Choroid plexus epithelial cell (primary cell): Measurements from ENCODE around the gene MARK2.

Source experiments
- DNase-seq: peaks from one replicate; pipeline ENCODE4 v3.0.0-alpha.2; 2010; ENCODE audit warnings: low read depth
- H3K4me3 ChIP-seq: 2 replicates; pipeline ENCODE4 v1.5.1; 2011; ENCODE audit warnings: low read depth, mild to moderate bottlenecking, control low read depth, low read length, moderate library complexity
- TF ChIP-seq, protein P1 (sequence below): conservative IDR thresholded peaks from 2 replicates; pipeline ENCODE4 v1.5.1; 2011; ENCODE audit warnings: low read depth, mild to moderate bottlenecking, control low read depth, inconsistent platforms, low read length, moderate library complexity

MARK2 gene

GRCh38 chr11:63938479-63939396 lies 99.8 kb downstream of the MARK2 start, which contains the start of gene NAA40:
Gene NAA40, plus strand, starts transcription at chr11:63939002. Its CDS starts 95 bp downstream, at chr11:63939097.
- TF ChIP-seq, protein P1, sequence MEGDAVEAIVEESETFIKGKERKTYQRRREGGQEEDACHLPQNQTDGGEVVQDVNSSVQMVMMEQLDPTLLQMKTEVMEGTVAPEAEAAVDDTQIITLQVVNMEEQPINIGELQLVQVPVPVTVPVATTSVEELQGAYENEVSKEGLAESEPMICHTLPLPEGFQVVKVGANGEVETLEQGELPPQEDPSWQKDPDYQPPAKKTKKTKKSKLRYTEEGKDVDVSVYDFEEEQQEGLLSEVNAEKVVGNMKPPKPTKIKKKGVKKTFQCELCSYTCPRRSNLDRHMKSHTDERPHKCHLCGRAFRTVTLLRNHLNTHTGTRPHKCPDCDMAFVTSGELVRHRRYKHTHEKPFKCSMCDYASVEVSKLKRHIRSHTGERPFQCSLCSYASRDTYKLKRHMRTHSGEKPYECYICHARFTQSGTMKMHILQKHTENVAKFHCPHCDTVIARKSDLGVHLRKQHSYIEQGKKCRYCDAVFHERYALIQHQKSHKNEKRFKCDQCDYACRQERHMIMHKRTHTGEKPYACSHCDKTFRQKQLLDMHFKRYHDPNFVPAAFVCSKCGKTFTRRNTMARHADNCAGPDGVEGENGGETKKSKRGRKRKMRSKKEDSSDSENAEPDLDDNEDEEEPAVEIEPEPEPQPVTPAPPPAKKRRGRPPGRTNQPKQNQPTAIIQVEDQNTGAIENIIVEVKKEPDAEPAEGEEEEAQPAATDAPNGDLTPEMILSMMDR = no peak
- H3K4me3 ChIP-seq = peak within 1 kb of the TSS; percentile 73
- DNase-seq = peak; percentile 95

DNA sequence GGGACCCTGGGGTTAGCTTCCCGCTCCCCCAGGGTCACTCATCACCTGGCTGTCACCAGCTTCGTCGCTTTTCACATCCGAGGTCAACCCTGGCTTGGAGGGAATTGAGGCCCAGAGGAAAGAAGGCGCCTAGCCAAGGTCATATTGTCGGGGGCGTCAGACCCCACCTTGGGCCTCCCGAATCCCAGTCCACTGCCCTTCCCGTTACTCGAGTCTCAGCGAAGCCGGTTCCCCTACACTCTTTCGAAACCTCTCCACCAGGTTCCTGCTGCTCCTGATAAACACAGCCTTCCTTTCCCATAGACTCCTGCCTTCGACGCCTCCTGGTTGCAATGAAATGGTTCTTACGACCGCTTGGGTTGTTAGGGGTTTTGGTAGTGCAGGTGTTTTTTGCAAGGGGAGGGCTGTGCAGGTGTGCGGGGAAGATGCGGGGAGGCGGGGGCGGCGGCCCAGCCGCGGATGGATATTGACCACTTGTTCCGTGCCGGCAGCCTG lies 100.5 kb downstream of the MARK2 start:
- peak; percentile 53 for DNase-seq
- peak overlapping the region; percentile 73 for H3K4me3 ChIP-seq
- TF ChIP-seq, protein P1 = peak; percentile 35

GRCh38 chr11:63940786-63941185 lies 101.9 kb downstream of the MARK2 start:
- TF ChIP-seq, protein P1 = no peak
- no peak overlapping the region for H3K4me3 ChIP-seq

GRCh38 chr11:63941901-63942300 lies 103.0 kb downstream of the MARK2 start:
- no peak overlapping the region for H3K4me3 ChIP-seq
- no peak for DNase-seq
- TF ChIP-seq, protein P1 = no peak

More at GRCh38 chr11:63940786-63941185, 101.9 kb downstream of the MARK2 start:
- DNase-seq = no peak

GRCh38 chr11:63942803-63943202 lies 103.9 kb downstream of the MARK2 start:
- no peak for DNase-seq
- no peak overlapping the region for H3K4me3 ChIP-seq
- TF ChIP-seq, protein P1 = no peak

DNA sequence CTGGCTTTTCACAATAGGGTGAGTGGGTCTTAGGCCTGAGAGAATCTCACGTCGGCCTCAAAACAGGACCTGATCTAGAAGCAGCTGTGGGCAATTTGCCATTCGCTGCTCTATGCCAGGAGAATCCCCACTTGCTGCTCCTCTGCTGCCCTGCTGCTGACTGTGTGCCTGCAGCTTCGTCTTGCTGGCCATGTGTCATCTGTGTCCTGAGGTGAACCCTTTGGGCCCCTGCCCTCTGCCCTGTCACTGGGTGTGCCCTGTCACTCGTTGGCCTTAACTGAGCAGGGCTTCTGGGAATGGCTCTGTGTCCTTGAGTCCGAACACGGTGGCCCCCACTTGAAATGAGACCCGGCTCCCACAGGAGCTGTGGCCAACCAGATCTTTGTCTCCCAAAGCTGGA lies 106.1 kb downstream of the MARK2 start:
- DNase-seq = no peak
- TF ChIP-seq, protein P1 = no peak
- H3K4me3 ChIP-seq = no peak overlapping the region
